ENCODE data around the gene KDM6B. TPM values are rescaled to one million over a fixed set of nuclear protein-coding genes. Genes with fewer than 3 reads are reported as not detected.

KDM6B gene, protein sequence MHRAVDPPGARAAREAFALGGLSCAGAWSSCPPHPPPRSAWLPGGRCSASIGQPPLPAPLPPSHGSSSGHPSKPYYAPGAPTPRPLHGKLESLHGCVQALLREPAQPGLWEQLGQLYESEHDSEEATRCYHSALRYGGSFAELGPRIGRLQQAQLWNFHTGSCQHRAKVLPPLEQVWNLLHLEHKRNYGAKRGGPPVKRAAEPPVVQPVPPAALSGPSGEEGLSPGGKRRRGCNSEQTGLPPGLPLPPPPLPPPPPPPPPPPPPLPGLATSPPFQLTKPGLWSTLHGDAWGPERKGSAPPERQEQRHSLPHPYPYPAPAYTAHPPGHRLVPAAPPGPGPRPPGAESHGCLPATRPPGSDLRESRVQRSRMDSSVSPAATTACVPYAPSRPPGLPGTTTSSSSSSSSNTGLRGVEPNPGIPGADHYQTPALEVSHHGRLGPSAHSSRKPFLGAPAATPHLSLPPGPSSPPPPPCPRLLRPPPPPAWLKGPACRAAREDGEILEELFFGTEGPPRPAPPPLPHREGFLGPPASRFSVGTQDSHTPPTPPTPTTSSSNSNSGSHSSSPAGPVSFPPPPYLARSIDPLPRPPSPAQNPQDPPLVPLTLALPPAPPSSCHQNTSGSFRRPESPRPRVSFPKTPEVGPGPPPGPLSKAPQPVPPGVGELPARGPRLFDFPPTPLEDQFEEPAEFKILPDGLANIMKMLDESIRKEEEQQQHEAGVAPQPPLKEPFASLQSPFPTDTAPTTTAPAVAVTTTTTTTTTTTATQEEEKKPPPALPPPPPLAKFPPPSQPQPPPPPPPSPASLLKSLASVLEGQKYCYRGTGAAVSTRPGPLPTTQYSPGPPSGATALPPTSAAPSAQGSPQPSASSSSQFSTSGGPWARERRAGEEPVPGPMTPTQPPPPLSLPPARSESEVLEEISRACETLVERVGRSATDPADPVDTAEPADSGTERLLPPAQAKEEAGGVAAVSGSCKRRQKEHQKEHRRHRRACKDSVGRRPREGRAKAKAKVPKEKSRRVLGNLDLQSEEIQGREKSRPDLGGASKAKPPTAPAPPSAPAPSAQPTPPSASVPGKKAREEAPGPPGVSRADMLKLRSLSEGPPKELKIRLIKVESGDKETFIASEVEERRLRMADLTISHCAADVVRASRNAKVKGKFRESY (N-terminal part only)
- polyA plus RNA-seq (2011; rRNA removed) (0.91 and 1.2 TPM in 2 replicates), polyA minus RNA-seq (2011; rRNA and poly(A)+ RNA removed) (5.0 and 9.0 TPM in 2 replicates)

DNA sequence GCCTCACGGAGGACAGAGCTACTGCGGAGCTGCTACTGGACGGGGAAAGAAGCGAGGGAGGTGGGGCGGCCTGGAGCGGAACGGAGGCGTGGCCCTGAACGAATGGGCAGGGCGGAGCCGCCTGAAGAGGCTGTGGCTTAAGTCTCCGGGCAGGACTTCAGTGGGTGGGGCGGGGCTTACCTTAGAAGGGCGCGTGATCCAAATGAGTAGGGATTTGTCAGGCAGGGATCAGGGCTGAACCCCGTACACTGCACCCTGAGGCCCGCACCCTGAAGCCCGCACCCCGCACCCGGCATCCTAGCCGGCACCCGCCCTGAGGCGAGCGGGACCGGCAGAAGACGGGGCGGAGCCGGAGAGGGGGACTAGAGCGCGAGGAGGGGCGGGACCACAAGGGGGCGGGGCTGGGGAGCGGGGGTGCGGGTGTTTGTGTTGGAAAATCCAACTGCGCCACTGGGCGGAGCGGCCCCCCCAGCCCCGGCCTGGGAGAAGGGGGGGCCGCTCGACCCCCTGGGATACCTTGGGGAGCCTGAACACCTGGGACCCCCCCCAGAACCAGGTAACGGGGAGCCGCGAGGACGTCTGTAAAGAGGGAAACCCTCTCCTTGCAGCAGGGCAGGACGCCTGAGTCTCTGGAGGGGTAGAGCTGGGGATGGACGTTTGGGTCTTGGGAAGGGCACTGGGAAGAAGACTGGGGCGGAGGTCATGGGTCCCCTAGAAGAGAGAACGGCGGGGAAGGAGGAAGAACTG lies at the start of gene KDM6B:
Gene KDM6B, plus strand, starts transcription at position 423 of the 747 bp plus-strand sequence. CDS start 11,338 bp downstream, outside the sequence.
- ChIA-PET POLR2A (no interaction called here), CTCF (interaction anchor here (0.7 to 3.4 kb wide), 25 partner anchors 9 to 225 kb away, joined by 3 to 26 read pairs (median 4); partner anchors contain the start of gene NAA38)
- H3K4me3 ChIP-seq (ENCODE audit: low read depth, low read length): peak within 1 kb of the TSS; percentile 85
- peaks cover 6% of the 10 kb centered on the region for H3K27me3 ChIP-seq (ENCODE audit: control insufficient read depth, insufficient read depth, low read length)
- DNase-seq (ENCODE audit: low read depth): no peak
- no peaks in the 10 kb centered on the region for H3K36me3 ChIP-seq (ENCODE audit: control insufficient read depth, insufficient read depth, low read length)
- TF ChIP-seq, protein P1, sequence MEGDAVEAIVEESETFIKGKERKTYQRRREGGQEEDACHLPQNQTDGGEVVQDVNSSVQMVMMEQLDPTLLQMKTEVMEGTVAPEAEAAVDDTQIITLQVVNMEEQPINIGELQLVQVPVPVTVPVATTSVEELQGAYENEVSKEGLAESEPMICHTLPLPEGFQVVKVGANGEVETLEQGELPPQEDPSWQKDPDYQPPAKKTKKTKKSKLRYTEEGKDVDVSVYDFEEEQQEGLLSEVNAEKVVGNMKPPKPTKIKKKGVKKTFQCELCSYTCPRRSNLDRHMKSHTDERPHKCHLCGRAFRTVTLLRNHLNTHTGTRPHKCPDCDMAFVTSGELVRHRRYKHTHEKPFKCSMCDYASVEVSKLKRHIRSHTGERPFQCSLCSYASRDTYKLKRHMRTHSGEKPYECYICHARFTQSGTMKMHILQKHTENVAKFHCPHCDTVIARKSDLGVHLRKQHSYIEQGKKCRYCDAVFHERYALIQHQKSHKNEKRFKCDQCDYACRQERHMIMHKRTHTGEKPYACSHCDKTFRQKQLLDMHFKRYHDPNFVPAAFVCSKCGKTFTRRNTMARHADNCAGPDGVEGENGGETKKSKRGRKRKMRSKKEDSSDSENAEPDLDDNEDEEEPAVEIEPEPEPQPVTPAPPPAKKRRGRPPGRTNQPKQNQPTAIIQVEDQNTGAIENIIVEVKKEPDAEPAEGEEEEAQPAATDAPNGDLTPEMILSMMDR (IDR thresholded peaks at IDR 0.05; ENCODE audit: insufficient read depth, low read depth, low read length): no peak

DNA sequence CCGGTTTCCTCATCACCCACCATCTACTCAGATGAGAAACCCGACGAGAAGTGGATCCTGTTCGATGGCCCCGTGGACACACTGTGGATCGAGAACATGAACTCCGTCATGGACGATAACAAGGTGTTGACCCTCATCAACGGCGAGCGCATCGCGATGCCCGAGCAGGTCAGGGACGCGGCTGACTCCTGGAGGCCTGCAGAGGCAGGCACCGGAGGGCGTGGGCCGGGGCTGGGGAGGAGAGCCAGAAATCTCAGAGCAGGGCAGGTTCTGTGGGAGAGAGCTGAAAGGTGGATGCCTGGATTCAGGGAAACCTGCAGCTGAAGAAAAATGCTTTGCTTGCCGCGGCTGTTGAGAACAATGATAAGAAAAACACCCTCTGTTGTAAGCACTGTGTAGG lies 47.2 kb upstream of the KDM6B start:
- TF ChIP-seq, protein P1 (IDR thresholded peaks at IDR 0.05; ENCODE audit: insufficient read depth, low read depth, low read length): no peak
- CTCF ChIA-PET: interaction anchor here (2.6 kb wide), 1 partner anchor 43 kb away, joined by 14 read pairs; no protein-coding TSS in a partner anchor
- POLR2A ChIA-PET: no interaction called here
- Histone ChIP-seq H3K4me3 (ENCODE audit: low read depth, low read length) (no peak overlapping the region), H3K36me3 (ENCODE audit: control insufficient read depth, insufficient read depth, low read length) (no peaks in the 10 kb centered on the region), H3K27me3 (ENCODE audit: control insufficient read depth, insufficient read depth, low read length) (no peaks in the 10 kb centered on the region; the same call in 1 of the 2 replicates)
- DNase-seq (ENCODE audit: low read depth): no peak

DNA sequence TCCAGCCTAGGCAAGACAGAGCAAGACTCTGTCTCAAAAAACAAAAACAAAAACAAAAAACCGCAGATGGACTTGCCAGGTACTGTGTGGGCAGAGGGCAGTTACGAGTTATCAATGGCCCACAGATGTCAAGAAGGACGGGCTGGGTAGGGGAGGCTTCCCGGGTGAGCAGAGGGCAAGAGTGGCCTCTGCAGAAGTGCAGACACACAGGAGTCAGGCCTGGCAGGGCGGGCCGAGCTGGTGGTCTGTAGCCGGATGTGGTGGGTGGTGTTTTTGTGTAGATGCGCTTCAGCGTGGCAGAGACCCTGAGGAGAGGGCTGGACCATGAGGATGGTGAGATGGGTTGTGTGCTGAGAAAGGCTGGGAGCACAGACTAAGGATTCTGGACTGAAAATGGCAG lies 44.9 kb upstream of the KDM6B start:
- TF ChIP-seq, protein P1 (IDR thresholded peaks at IDR 0.05; ENCODE audit: insufficient read depth, low read depth, low read length): no peak
- no peak overlapping the region for H3K4me3 ChIP-seq (ENCODE audit: low read depth, low read length)
- DNase-seq (ENCODE audit: low read depth): no peak
- H3K36me3 ChIP-seq (ENCODE audit: control insufficient read depth, insufficient read depth, low read length): no peaks in the 10 kb centered on the region
- ChIA-PET CTCF (no interaction called here), POLR2A (no interaction called here)
- no peaks in the 10 kb centered on the region; the same call in 1 of the 2 replicates for H3K27me3 ChIP-seq (ENCODE audit: control insufficient read depth, insufficient read depth, low read length)

DNA sequence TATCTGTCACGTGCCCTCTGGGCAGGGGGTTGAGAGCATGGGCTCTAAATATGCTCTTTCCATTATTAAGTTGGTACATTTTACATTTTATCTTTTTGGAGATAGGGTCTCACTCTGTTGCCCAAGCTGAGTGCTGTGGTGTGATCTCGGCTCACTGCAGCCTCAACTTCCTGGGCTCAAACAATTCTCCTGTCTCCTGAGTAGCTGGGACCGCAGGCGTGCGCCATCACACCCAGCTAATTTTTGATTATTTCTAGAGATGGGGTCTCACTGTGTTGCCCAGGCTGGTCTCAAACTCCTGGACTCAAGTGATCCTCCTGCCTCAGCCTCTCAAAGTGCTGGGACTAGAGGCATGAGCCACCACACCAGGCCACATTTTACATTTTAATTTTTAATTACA lies 43.9 kb upstream of the KDM6B start:
- TF ChIP-seq, protein P1 (IDR thresholded peaks at IDR 0.05; ENCODE audit: insufficient read depth, low read depth, low read length): no peak
- no peak overlapping the region for H3K4me3 ChIP-seq (ENCODE audit: low read depth, low read length)
- CTCF ChIA-PET: no interaction called here
- no peaks in the 10 kb centered on the region for H3K27me3 ChIP-seq (ENCODE audit: control insufficient read depth, insufficient read depth, low read length)
- H3K36me3 ChIP-seq (ENCODE audit: control insufficient read depth, insufficient read depth, low read length): no peaks in the 10 kb centered on the region
- DNase-seq (ENCODE audit: low read depth): no peak
- POLR2A ChIA-PET: no interaction called here

All from BJ (cell line).